GM19468 (cell line): Measurements from ENCODE around the gene HPRT1.
"Not testable (repeated sequence)": the region's sequence is repeated elsewhere in the genome, so short reads cannot be mapped to it uniquely, and the experiment has no call there.

Experiments used
- ATAC-seq: cut with Tn5 transposase; IDR thresholded peaks from one replicate; pipeline ENCODE4 v1.9.1; 2021; ENCODE audit warnings: mild to moderate bottlenecking, moderate library complexity, moderate number of reproducible peaks; ENCODE audit not compliant: unreplicated experiment; ENCODE audit errors: extremely low read depth

Gene HPRT1

DNA sequence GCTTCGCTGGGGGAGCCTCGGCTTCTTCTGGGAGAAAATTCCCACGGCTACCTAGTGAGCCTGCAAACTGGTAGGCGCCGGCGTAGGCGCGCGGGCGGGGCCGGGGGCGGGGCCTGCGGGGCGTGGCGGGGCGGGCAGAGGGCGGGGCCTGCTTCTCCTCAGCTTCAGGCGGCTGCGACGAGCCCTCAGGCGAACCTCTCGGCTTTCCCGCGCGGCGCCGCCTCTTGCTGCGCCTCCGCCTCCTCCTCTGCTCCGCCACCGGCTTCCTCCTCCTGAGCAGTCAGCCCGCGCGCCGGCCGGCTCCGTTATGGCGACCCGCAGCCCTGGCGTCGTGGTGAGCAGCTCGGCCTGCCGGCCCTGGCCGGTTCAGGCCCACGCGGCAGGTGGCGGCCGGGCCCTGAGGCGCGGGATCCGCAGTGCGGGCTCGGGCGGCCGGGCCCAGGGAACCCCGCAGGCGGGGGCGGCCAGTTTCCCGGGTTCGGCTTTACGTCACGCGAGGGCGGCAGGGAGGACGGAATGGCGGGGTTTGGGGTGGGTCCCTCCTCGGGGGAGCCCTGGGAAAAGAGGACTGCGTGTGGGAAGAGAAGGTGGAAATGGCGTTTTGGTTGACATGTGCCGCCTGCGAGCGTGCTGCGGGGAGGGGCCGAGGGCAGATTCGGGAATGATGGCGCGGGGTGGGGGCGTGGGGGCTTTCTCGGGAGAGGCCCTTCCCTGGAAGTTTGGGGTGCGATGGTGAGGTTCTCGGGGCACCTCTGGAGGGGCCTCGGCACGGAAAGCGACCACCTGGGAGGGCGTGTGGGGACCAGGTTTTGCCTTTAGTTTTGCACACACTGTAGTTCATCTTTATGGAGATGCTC is at the start of gene HPRT1:
HPRT1 (plus strand) TSS at position 161 of the 857 bp plus-strand sequence; CDS start at position 308, 147 bp downstream.
- ATAC-seq = peak; percentile 84

- ATAC-seq = no peak
Measured at GRCh38 chrX:134416087-134416486, 43.9 kb upstream of the HPRT1 start.

GRCh38 chrX:134418317-134419113 is 41.5 kb upstream of the HPRT1 start:
- no peak for ATAC-seq

DNA sequence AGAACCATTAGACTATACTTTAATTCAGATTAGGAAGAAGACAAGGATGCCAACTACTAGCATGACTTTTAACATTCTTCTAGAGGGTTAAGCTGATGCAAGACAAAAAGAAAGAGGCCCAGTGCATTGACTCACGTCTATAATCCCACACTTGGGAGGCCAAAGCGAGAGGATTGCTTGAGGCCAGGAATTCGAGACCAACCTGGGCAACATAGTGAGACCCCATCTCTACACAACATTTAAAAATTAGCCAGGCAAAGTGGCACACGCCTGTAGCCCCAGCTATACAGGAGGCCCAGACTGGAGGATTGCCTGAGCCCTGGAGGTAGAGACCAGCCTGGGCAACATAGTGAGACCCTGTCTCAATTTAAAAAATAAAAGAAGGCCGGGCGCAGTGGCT is 40.2 kb upstream of the HPRT1 start:
- no peak for ATAC-seq

DNA sequence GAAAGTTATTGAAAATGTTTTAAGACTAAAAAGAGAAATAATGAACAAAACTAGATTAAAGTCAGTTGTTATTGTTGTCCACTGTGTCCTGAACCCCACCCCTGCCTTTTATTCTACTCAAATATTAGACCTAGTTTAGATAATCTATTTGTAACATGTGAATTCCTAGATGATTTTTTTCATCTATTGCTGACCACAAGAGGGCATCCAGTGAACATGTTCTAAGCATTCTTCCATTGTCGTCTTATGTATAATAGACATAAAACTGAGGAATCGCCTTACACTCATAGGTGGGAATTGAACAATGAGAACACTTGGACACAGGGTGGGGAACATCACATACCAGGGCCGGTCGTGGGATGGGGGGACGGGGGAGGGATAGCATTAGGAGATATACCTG is 36.4 kb upstream of the HPRT1 start:
- no peak for ATAC-seq

DNA sequence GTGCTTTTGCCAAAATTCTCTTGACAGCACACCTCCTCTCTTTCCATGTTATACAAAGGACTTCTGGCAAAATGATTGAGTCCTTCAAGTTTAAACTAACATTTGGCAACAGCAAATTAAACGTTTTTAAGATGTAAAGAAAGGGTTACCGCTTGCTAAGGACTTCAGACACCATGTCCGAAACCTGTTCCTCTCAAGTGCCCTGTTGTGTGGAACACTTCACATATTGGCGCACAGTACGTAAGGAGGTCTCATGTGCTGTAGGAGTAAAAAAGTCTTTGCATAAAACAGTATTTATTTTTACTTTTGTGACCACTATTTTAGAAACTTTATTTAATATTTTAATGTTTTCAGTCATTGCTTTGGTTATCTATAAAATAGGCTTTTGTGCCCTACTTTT is 33.7 kb upstream of the HPRT1 start:
- no peak for ATAC-seq

DNA sequence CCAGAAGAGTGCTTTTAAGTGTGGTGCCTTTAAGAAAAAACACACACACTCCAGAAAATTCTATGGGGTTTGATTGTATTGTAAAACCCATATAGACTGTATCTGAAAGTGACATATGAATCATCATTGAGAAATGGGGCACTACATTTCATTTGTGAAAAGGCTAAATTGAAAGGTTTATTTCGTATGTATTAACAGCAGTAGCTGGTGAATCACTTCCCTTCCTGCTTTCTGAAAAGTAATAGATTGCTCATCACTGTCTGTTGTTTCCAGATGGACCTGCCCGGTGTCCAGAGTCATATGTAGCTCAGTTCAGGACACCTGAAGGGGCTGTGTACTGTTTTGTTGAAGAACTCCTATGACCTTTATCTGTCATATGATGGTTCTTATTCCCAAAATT is 28.1 kb upstream of the HPRT1 start:
- peak; percentile 46 for ATAC-seq

DNA sequence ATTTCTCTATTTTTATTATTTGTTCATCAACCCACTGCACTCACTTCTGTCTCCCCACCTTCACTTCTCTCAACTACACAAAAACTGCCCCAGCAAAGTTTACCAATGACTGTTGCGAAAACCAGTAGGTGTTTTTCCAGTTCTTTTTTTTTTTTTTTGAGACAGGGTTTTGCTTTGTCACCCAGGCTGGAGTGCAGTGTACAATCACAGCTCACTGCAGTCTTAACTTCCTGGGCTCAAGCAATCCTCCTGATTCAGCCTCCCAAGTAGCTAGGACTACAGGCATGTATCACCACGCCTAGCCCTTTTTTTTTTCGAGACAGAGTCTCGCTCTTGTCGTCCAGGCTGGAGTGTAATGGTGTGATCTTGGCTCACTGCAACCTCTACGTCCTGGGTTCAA is 24.1 kb upstream of the HPRT1 start:
- no peak for ATAC-seq

DNA sequence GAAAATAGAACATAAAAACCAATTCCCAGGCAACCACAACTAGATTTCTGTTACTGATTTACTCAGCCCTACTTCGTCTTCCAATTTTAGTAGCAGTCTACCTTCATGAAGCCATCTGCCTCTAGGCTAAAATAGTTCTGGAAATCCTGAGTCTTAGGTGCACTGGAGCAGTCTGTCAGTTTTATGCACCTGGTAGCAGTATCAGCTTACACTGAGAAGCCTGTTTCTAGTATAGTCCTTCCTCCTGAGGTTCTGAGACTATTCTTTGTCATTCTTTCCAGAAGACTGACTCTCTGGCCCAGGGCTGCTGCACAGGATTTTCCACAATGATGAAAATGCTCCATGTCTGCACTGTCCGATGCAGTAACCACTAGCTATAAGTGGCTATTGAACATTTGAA is 16.9 kb upstream of the HPRT1 start:
- ATAC-seq = no peak

DNA sequence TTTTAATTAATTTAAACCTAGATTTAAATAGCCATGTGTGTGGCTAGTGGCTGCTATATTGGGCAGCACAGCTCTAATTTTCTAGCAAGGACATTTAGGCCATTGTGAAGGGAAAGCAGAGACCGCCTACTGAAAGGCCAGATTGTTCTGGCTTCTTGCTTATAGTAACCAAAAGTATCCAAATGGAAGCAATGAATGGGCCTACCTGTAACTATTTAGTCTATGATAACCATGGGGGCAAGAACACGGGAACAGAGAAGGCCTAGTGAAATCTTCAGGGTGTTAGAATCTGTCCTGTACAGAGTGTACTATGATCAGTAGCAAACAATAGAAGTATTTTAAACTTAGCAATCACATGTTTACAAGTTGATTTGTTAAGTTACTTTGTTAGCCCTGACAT is 16.5 kb upstream of the HPRT1 start:
- no peak for ATAC-seq

DNA sequence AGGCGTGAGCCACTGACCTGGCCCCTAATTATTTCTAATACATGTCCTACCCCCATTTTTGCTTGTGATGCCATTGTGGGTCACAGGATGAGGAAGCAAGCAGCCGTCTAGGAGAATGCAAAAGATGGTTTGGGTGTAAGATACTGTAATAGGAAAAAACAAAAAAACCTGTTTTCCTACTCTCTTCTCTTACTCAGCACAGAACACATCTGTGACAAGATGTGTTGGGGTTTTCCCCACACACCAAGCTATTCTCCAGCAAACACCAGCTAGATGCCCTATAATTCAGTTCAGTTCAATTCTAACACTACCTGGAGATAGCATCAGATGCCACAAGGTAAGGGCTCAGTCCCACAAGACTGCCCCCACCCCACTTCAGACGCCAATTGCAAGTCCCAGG is 15.3 kb upstream of the HPRT1 start:
- ATAC-seq = no peak

DNA sequence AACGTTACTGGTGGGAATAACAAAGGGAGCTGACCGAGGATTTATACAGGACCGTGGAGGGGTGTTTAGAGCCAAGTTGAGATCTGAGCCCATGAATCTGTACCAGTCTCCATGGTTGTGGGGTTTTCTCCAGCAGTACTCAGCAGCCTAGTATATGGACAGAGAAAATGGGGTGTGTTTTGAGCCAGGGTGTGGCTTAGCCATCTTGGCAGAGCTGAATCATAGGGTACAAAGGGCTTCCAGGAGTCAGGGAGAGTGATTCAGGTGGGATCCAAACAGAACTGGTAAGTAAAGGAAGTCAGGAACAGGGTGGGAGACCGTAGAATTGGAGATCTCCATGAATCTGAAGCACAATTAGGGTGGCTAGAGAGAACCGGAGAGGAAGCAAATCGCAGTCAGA is 7.4 kb upstream of the HPRT1 start:
- no peak for ATAC-seq

- ATAC-seq = no peak
Measured at GRCh38 chrX:134453631-134454030, 6.3 kb upstream of the HPRT1 start.

- no peak for ATAC-seq
Measured at GRCh38 chrX:134454506-134454905, 5.5 kb upstream of the HPRT1 start.

DNA sequence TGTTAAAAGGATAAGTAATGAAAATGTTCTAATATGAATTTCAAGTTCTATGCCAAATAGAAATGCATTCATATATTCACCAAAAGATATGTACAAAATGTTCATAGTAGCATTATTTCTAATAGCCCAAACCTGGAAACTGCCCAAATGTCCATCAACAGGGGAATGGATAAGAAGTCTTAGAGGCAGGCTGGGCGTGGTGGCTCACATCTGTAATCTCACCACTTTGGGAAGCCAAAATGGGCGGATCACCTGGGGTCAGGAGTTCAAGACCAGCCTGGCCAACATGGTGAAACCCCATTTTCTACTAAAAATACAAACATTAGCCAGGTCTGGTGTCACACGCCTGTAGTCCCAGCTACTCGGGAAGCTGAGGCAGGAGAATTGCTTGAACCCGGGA is 2.3 kb upstream of the HPRT1 start:
- ATAC-seq = no peak

GRCh38 chrX:134459683-134460004 is 321 bp upstream of the HPRT1 start:
- no peak for ATAC-seq

DNA sequence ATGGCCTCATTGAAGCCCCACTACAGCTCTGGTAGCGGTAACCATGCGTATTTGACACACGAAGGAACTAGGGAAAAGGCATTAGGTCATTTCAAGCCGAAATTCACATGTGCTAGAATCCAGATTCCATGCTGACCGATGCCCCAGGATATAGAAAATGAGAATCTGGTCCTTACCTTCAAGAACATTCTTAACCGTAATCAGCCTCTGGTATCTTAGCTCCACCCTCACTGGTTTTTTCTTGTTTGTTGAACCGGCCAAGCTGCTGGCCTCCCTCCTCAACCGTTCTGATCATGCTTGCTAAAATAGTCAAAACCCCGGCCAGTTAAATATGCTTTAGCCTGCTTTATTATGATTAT is 876 bp downstream of the HPRT1 start:
- no peak for ATAC-seq

- ATAC-seq = no peak
Measured at GRCh38 chrX:134461437-134461836, 1.5 kb downstream of the HPRT1 start.

GRCh38 chrX:134462927-134463326 is 3.0 kb downstream of the HPRT1 start:
- no peak for ATAC-seq

- not testable (repeated sequence) for ATAC-seq
Measured at GRCh38 chrX:134464453-134464852, 4.5 kb downstream of the HPRT1 start.

- ATAC-seq = no peak
Measured at GRCh38 chrX:134469486-134469885, 9.5 kb downstream of the HPRT1 start.

- ATAC-seq = no peak
Measured at GRCh38 chrX:134470013-134470412, 10.0 kb downstream of the HPRT1 start.
